GM18511 (cell line): Measurements from ENCODE around the gene NUMB.
"Not testable (repeated sequence)": the region's sequence is repeated elsewhere in the genome, so short reads cannot be mapped to it uniquely, and the experiment has no call there.

Source experiments
- ATAC-seq: cut with Tn5 transposase; IDR thresholded peaks from one replicate; pipeline ENCODE4 v1.9.1; 2021; ENCODE audit warnings: mild to moderate bottlenecking, moderate library complexity; ENCODE audit not compliant: unreplicated experiment

The NUMB gene

GRCh38 chr14:73423092-73423491 is 35.3 kb downstream of the NUMB start:
- not testable (repeated sequence) for ATAC-seq

- no peak for ATAC-seq
Observed at GRCh38 chr14:73422515-73422914, 35.8 kb downstream of the NUMB start.

- ATAC-seq, result no peak
Observed at GRCh38 chr14:73418227-73418626, 40.1 kb downstream of the NUMB start.

DNA sequence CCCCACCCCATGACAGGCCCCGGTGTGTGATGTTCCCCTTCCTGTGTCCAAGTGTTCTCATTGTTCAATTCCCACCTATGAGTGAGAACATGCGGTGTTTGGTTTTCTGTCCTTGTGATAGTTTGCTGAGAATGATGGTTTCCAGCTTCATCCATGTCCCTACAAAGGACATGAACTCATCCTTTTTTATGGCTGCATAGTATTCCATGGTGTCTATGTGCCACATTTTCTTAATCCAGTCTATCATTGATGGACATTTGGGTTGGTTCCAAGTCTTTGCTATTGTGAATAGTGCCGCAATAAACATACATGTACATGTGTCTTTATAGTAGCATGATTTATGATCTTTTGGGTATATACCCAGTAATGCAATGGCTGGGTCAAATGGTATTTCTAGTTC is 52.1 kb downstream of the NUMB start:
- ATAC-seq, result not testable (repeated sequence)

- ATAC-seq, result no peak
Observed at GRCh38 chr14:73403181-73403752, 55.1 kb downstream of the NUMB start.

DNA sequence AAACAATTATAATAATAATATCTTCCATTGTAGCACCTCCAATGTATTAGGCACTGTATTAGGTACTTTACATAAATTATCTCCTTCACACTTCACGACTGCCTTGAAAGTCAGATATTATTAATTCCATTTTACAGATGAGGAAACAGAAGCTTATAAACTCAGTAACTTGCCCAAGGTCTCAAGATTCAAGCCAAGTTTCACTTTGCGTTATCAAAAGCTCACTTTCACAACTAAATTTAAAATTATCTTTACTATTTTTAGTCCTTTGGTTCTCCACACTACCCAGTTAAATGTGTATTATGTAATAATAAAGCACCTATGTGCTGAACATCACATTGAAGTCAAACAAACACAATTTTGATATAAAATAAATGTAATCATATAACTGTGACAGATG is 55.8 kb downstream of the NUMB start:
- no peak for ATAC-seq

DNA sequence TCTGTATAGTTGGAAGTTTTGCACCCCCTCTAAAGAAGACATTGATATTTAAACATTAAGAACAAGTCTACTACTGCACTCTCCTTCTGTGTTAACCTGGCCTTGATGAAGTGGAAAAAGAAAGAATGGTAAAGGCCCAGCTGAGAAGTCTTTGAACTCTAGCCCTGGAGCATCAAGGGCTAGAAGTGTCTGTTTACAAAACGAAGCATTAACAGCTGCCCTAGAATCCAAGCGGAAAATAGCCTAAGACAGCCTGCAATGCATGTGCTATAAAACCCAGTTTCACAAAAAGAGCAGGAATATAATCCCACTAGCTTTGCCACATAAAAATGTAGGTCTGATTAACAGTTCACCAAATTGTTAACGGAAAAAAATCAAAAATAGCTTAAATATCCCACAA is 60.5 kb downstream of the NUMB start:
- no peak for ATAC-seq

GRCh38 chr14:73394317-73394716 is 64.0 kb downstream of the NUMB start:
- no peak for ATAC-seq

DNA sequence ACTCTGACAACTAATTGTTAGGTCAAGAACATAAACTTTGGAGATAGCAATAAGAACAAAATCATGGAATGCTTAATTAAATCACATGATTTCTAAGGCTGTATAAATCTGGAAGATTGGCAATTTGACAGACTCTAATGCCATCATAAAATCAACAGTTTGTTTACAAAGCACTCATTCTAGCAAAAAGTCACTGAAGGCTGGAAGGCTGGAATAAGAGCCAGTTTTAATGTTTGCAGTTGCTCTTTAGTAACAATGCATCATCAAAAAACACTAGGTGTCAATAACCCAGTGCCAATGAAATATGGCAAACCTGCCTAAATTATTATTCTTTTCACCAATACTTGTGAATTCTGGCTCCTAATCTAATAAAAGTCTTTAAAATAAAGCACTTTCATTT is 65.0 kb downstream of the NUMB start:
- ATAC-seq, result no peak

DNA sequence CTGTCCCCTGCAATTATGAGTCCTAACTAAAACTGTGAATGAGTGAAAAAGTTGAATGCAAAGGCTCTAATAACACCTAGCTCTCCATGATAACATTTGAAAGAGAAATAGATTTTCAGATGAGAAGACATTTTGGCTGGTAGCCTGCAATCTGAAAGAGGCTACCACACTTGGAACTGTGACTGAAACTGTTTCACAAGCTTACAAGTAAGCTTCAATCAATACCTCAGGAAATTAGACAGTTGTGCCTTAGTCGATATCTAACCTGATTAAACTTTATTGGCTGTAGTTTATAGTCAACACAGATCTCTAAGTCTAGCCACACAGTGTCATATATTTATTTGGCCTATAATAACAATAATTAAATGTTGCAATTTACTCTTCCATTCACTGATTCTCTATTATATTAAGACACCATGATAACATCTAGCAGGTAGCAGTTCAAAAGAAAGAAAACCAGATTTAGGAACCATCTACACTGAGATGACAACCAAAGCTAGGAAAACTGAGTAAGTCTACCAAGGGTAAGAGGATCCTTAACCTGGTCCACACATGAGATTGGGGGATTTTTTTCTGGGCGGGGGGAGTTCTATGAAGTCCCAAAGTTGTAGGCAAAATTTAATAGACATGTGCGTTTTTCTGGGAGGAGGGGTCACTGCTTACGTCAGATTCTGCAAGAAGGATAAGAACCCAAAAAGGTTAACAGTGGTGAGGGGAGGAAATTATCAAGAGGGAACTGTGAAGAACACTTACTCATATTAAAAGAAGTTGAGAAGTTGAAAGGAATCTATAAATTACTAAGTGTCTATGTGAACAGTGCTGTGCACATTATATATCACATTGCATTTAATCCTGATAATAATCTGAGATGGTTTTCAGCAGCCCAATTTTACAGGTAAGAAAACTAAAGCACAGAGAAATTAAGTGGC is 65.8 kb downstream of the NUMB start:
- ATAC-seq, result no peak

GRCh38 chr14:73387860-73388259 is 70.5 kb downstream of the NUMB start:
- ATAC-seq, result not testable (repeated sequence)

GRCh38 chr14:73386342-73386741 is 72.0 kb downstream of the NUMB start:
- no peak for ATAC-seq

DNA sequence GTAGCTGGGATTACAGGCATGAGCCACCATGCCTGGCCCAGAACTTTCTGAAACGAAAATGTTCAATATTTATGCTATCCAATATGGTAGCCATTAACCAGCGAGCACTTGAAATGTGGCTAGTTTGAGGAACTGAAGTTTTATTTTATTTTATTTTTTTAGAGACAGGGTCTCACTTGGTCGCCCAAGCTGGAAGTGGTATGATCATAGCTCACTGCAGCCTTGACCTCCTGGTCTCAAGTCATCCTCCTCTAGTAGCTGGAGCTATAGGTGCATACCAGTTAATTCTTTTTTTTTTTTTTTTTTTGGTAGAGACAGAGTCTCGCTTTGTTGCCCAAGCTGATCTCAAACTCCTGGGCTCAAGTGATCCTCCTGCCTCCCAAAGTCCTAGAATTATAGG is 73.3 kb downstream of the NUMB start:
- ATAC-seq, result not testable (repeated sequence)

DNA sequence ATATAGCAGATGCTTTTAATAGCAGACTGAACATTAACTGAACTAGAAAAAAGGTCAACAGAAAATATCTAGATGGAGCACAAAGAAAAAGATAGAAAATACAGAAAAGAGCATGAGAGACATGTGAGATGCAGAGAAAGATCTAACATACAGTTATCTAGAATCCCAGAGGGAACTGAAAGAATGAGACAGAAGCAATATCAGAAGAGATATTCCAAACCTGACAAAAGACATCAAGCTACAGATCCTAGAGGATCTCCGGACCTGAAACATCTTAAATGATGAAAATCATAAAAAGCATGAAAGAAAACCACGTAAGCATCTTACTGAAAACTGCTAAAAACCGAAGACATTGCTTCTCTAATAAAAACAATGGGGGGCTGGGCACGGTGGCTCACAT is 75.0 kb downstream of the NUMB start:
- ATAC-seq, result no peak

DNA sequence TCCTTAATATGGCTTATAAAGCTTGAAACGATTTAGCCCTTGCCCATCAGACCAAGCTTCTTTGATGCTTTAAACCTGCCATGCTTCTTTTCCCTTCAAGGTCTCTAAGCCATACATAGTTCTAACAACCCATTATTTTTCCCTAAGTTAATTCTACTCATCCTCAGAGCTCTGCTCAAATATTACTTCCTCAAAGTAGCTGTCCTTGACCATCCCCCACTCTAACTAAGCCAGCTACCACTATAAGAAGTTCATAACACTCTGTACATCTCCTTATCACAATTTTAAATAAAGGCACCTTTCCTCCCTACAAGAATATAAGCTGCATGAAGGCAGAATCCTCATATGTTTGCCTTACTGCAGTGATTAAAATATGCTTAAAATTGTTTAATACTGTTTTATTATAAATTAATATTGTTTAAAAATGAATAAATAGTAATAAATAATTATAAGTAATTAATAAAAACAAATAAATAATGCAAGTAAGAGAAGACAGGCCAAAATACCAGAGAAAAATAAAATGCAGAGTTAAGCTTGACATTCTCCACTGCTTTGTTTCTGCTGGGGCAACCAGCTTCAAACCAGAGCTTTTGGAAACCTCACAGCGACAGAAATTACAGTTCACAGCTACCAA is 76.8 kb downstream of the NUMB start:
- ATAC-seq, result no peak

DNA sequence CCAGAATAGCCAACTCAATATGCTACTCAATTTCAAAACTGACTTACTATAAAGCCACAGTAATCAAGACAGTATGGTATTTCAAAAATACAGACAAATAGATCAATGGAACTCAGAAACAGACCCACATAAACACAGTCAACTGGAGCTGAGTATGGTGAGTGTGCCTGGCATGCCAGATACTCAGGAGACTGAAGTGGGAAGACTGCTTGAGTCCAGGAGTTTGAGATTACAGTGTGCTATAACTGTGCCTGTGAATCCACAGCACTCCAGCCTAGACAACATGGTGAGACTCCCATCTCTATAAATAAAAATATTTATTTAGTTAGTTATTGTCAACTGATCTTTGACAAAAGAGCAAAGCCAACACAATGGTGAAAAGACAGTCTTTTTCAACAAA is 81.8 kb downstream of the NUMB start:
- ATAC-seq, result no peak

GRCh38 chr14:73375861-73376260 is 82.5 kb downstream of the NUMB start:
- no peak for ATAC-seq

GRCh38 chr14:73374218-73374617 is 84.1 kb downstream of the NUMB start:
- no peak for ATAC-seq

DNA sequence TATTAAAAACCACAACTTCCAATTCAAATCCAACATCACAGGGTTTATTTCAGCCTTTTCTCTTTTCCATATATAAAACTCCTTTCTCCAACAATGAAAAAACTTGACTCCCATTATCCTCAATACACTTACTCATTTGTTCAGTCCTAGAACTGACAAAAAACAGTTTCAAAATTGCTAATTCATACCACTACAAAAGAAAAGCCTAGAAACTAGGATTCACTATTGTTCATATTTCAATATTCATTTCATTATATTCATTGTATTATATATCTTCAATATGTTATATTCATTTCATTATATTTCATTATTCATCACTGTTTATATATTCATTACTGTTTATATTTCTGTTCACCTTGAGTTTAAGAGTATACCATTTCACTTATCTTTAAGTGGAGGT is 85.8 kb downstream of the NUMB start:
- no peak for ATAC-seq

GRCh38 chr14:73370561-73370960 is 87.8 kb downstream of the NUMB start:
- no peak for ATAC-seq

DNA sequence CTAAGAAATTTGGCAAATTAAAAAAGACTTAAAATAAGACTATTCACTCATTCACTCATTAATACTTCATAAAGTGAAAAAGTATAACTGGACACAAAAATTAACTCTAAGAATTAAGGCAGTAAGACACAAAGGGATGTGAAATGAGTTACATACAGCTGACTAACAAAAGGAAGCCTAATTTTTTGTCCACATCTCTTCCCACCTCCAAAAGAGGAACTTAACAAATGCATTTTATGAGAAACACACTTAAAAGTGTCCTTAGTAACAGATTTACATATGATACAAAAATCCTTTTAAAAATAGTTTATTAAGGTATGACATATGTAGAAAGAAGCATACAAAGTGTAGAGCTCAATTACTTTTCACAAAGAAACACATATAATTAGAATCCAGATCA is 88.9 kb downstream of the NUMB start:
- ATAC-seq, result no peak

- ATAC-seq, result no peak
Observed at GRCh38 chr14:73368616-73369015, 89.7 kb downstream of the NUMB start.
